HCT116 (cell line): Measurements from ENCODE around the gene PAPPA2. TPM values are rescaled to one million over a fixed set of nuclear protein-coding genes. Genes with fewer than 3 reads are reported as not detected.

Experiments used
- ATAC-seq: fragments of 200-7000 bp; cut with Tn5 transposase; 2 replicates; pipeline ENCODE4 v1.9.1; 2020; ENCODE audit warnings: mild to moderate bottlenecking, moderate library complexity
- BruUV-seq: library from RNA; stranded (reverse); fragments of 400-500 nt; replicated peaks from 2 replicates; lab custom pipeline; 2021; lab: Mats Ljungman, UMichigan
- CTCF ChIA-PET: fragments of 300-600 bp; sonication (Branson Sonifier 250); formaldehyde crosslinking; loops from one replicate; lab custom pipeline; 2021; ENCODE audit warnings: antibody characterized with exemption; lab: Charles Lee
- POLR2A ChIA-PET: fragments of 300-600, 350-600 bp; sonication (Branson Sonifier 250); formaldehyde crosslinking; loops from one replicate; lab custom pipeline; 2021; ENCODE audit warnings: antibody characterized with exemption; lab: Charles Lee
- RAD21 ChIA-PET, 2 experiments: fragments of 300-600 bp; sonication (Branson Sonifier 250); formaldehyde crosslinking; loops; one replicate each; lab custom pipeline; 2023; ENCODE audit warnings: low total read pairs in 2 of 2; ENCODE audit not compliant: uncharacterized antibody in 2 of 2, unreplicated experiment in 2 of 2, low non-redundant PET in 1 of 2; lab: Charles Lee
- DNase-seq: peaks from one replicate; pipeline ENCODE4 v3.0.0-alpha.2; 2010; ENCODE audit warnings: low read depth, low spot score
- H2AFZ ChIP-seq: fragments of 200-600 bp; shearing (Covaris generic), sonication (generic); 2 replicates; pipeline ENCODE4 v1.6.1; 2017; ENCODE audit warnings: low read depth, mixed run types, mixed read lengths, antibody characterized with exemption, low read length; ENCODE audit not compliant: poor library complexity, severe bottlenecking
- H3K27ac ChIP-seq: 2 replicates; pipeline ENCODE4 v1.5.1; 2012; ENCODE audit warnings: low read depth, low read length
- H3K27me3 ChIP-seq: fragments of 200-600 bp; sonication (generic); 2 replicates; pipeline ENCODE4 v1.6.1; 2016; ENCODE audit warnings: mixed run types, low read length, mixed read lengths; ENCODE audit not compliant: insufficient read depth
- H3K36me3 ChIP-seq, 2 experiments: fragments of 200-500 bp in 1 of 2; fragments of 200-600 bp in 1 of 2; sonication (Bioruptor generic) in 1 of 2; sonication (generic) in 1 of 2; 2 replicates each; pipeline versions ENCODE4 v1.5.1 to v1.6.1; 2014 to 2016; ENCODE audit warnings: low read length in 2 of 2, inconsistent platforms in 1 of 2, mixed read lengths in 1 of 2, mixed run types in 1 of 2; ENCODE audit not compliant: insufficient read depth in 2 of 2, control insufficient read depth in 1 of 2
- H3K4me1 ChIP-seq, 2 experiments: fragments of 200-600 bp in 1 of 2; sonication (generic) in 1 of 2; 2 replicates each; pipeline versions ENCODE4 v1.5.1 to v1.6.1; 2012 to 2017; ENCODE audit warnings: low read length in 2 of 2, inconsistent platforms in 1 of 2, mild to moderate bottlenecking in 1 of 2, mixed read lengths in 1 of 2, mixed run types in 1 of 2, moderate library complexity in 1 of 2; ENCODE audit not compliant: insufficient read depth in 2 of 2, control insufficient read depth in 1 of 2
- H3K4me2 ChIP-seq: fragments of 200-600 bp; sonication (generic); 2 replicates; pipeline ENCODE4 v1.6.1; 2017; ENCODE audit warnings: mixed run types, low read length, mixed read lengths
- H3K4me3 ChIP-seq, 2 experiments: fragments of 200-600 bp in 1 of 2; sonication (generic) in 1 of 2; replicated peaks in 1 of 2; 2 replicates each; pipeline ENCODE4 v1.5.1; 2011 to 2016; ENCODE audit warnings: low read length in 2 of 2, control low read depth in 1 of 2, low read depth in 1 of 2, mild to moderate bottlenecking in 1 of 2, mixed read lengths in 1 of 2, mixed run types in 1 of 2
- H3K79me2 ChIP-seq: fragments of 200-600 bp; sonication (generic); 2 replicates; pipeline ENCODE4 v1.6.1; 2017; ENCODE audit warnings: mild to moderate bottlenecking, mixed run types, low read length, moderate library complexity, mixed read lengths; ENCODE audit not compliant: insufficient read depth
- H3K9ac ChIP-seq: fragments of 200-600 bp; sonication (generic); 2 replicates; pipeline ENCODE4 v1.6.1; 2016; ENCODE audit warnings: low read length, mixed read lengths
- H3K9me2 ChIP-seq: fragments of 200-600 bp; sonication (generic), shearing (Covaris generic); 2 replicates; pipeline ENCODE4 v1.6.1; 2017; ENCODE audit warnings: mixed run types, mild to moderate bottlenecking, moderate library complexity; ENCODE audit not compliant: insufficient read depth
- H3K9me3 ChIP-seq, 2 experiments: fragments of 200-500 bp in 1 of 2; fragments of 200-600 bp in 1 of 2; sonication (Bioruptor generic) in 1 of 2; sonication (generic) in 1 of 2; 2 replicates each; pipeline ENCODE4 v1.6.1; 2014 to 2017; ENCODE audit warnings: low read length in 2 of 2, mixed read lengths in 2 of 2, inconsistent platforms in 1 of 2, low read depth in 1 of 2, mild to moderate bottlenecking in 1 of 2, mixed run types in 1 of 2, moderate library complexity in 1 of 2; ENCODE audit not compliant: control insufficient read depth in 1 of 2, insufficient read depth in 1 of 2
- H4K20me1 ChIP-seq: fragments of 200-600 bp; sonication (generic), shearing (Covaris generic); 2 replicates; pipeline ENCODE4 v1.6.1; 2017; ENCODE audit warnings: mixed run types, mild to moderate bottlenecking, moderate library complexity; ENCODE audit not compliant: insufficient read depth
- ATF3 ChIP-seq: IDR thresholded peaks from 2 replicates; pipeline ENCODE4 v1.6.1; 2012
- CEBPB ChIP-seq: IDR thresholded peaks from 2 replicates; pipeline ENCODE4 v1.6.1; 2012; ENCODE audit warnings: low read depth
- CTCF ChIP-seq, 3 experiments: fragments of 200-600 bp in 1 of 3; sonication (generic) in 1 of 3; IDR thresholded peaks in 2 of 3; conservative IDR thresholded peaks in 1 of 3; 2 replicates each; pipeline ENCODE4 v1.5.1; 2012 to 2017; ENCODE audit warnings: low read depth in 2 of 3, low read length in 2 of 3, antibody characterized with exemption in 1 of 3, borderline replicate concordance in 1 of 3, control low read depth in 1 of 3, mild to moderate bottlenecking in 1 of 3, mixed read lengths in 1 of 3, mixed run types in 1 of 3, moderate library complexity in 1 of 3; ENCODE audit not compliant: insufficient read depth in 1 of 3
- ELF1 ChIP-seq: IDR thresholded peaks from 2 replicates; pipeline ENCODE4 v1.6.1; 2012; ENCODE audit warnings: low read depth, borderline replicate concordance
- EZH2phosphoT487 ChIP-seq: fragments of 200-600 bp; IDR thresholded peaks from 2 replicates; pipeline ENCODE4 v1.6.1; 2018; ENCODE audit warnings: antibody characterized with exemption, borderline replicate concordance
- POLR2A ChIP-seq: IDR thresholded peaks from 2 replicates; pipeline ENCODE4 v1.7.0; 2011; ENCODE audit warnings: borderline replicate concordance; ENCODE audit not compliant: insufficient read depth, insufficient read length; ENCODE audit errors: extremely low read depth
- POLR2AphosphoS5 ChIP-seq: IDR thresholded peaks from 2 replicates; pipeline ENCODE4 v1.6.1; 2011; ENCODE audit warnings: mild to moderate bottlenecking, low read depth, low read length, moderate library complexity
- REST ChIP-seq: IDR thresholded peaks from 2 replicates; pipeline ENCODE4 v1.6.1; 2012; ENCODE audit warnings: low read depth
- SIN3A ChIP-seq: IDR thresholded peaks from 2 replicates; pipeline ENCODE4 v1.6.1; 2012; ENCODE audit warnings: low read depth
- SP1 ChIP-seq: IDR thresholded peaks from 2 replicates; pipeline ENCODE4 v1.6.1; 2012; ENCODE audit warnings: low read depth
- TCF7L2 ChIP-seq: IDR thresholded peaks from 2 replicates; pipeline ENCODE4 v1.7.0; 2011; ENCODE audit warnings: borderline replicate concordance, inconsistent platforms; ENCODE audit not compliant: insufficient read depth, insufficient read length; ENCODE audit errors: extremely low read depth
- ZFX ChIP-seq: fragments of 450-650 bp; IDR thresholded peaks from 2 replicates; pipeline ENCODE4 v1.6.1; 2017
- ZNF274 ChIP-seq: fragments of 200-500 bp; sonication (Bioruptor generic); IDR thresholded peaks from 2 replicates; pipeline ENCODE4 v1.6.1; 2014; ENCODE audit warnings: mild to moderate bottlenecking, low read depth, low read length, inconsistent platforms
- intact Hi-C: fragments of 100-400 bp; cut with micrococcal nuclease; formaldehyde crosslinking; loops from 2 replicates; pipeline ENCODE4 v1.10.0; 2022
- total RNA-seq: library from RNA; stranded (reverse); gene quantifications from one replicate; pipeline ENCODE4 v1.2.1, GENCODE V29; 2021; ENCODE audit not compliant: unreplicated experiment

PAPPA2 gene
- total RNA-seq, 1 experiment from 2014 or later = not detected

DNA sequence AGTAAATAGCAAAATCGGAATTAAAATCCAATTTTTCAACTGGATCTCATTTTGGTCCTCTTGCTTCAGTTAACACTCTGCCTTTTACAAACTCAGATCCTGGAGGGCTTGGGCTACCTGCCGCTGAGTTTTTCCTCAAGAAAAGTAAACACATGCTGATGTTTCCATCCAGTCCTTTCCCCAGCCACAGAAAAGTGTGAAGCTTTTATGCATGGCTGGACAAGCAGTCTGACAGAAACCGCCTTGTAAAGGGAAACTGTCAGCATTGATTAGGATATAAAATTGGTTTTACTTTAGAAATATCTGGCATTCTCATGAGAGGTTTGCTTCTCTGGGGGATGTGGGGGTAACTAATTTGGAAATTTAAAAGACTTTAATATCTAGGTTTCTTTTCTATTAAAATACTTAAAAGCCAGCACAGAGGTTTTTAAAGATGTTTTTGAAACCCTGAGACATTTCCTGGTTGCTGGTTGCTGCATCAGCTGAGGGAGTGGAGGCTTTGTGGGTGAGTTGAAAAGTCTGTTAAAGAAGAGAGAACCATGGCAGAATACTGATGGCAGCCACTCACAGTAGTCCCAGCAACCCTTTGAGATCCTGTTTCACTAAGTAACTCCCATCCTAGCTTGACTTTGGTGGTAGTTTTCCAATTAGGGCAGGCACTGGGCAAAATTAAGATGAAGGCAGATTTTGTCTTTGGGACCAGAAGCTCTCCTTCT, 238.3 kb downstream of the PAPPA2 start:
- Histone ChIP-seq H3K27ac (no peak overlapping the region), H3K4me2 (no peak overlapping the region), H2AFZ (no peak overlapping the region), H3K27me3 (peaks cover 14% of the 10 kb centered on the region), H3K4me3 (no peak overlapping the region), H3K79me2 (no peaks in the 10 kb centered on the region), H3K9me3 (no peaks in the 10 kb centered on the region), H3K4me1 (no peaks in the 10 kb centered on the region), H3K9ac (no peak overlapping the region), H3K9me2 (no peaks in the 10 kb centered on the region), H4K20me1 (no peaks in the 10 kb centered on the region), H3K36me3 (no peaks in the 10 kb centered on the region)
- ChIA-PET POLR2A (no interaction called here), RAD21 (no interaction called here), CTCF (interaction anchor here (0.9 kb wide), 1 partner anchor 10 kb away, joined by 3 read pairs; no protein-coding TSS in a partner anchor)
- DNase-seq (no peak), ATAC-seq (no peak)
- TF ChIP-seq SP1 (no peak), TCF7L2 (no peak), ZFX (no peak), CEBPB (no peak), EZH2phosphoT487 (no peak)
- intact Hi-C loops = no loop called here
- BruUV-seq = no TSS peak

GRCh38 chr1:176702901-176703300, 239.9 kb downstream of the PAPPA2 start:
- Histone ChIP-seq H3K4me3 (no peak overlapping the region), H3K9ac (no peak overlapping the region), H4K20me1 (no peaks in the 10 kb centered on the region), H2AFZ (no peak overlapping the region), H3K79me2 (no peaks in the 10 kb centered on the region), H3K9me2 (no peaks in the 10 kb centered on the region), H3K4me1 (no peaks in the 10 kb centered on the region), H3K9me3 (no peaks in the 10 kb centered on the region), H3K4me2 (no peak overlapping the region), H3K27ac (no peak overlapping the region), H3K36me3 (no peaks in the 10 kb centered on the region), H3K27me3 (peaks cover 14% of the 10 kb centered on the region)
- ATAC-seq (no peak), DNase-seq (no peak)
- ChIA-PET RAD21 (no interaction called here), POLR2A (no interaction called here), CTCF (no interaction called here)
- BruUV-seq = no TSS peak
- intact Hi-C loops = no loop called here
- TF ChIP-seq ZNF274 (no peak), REST (no peak), POLR2AphosphoS5 (no peak), ELF1 (no peak), POLR2A (no peak), CTCF (IDR thresholded peaks at IDR 0.05 in 2 of 3, conservative IDR thresholded peaks at IDR 0.05 in 1 of 3; ENCODE audit: borderline replicate concordance in 1 of 3, insufficient read depth in 1 of 3, low read depth in 2 of 3, low read length in 2 of 3) (no peak), SIN3A (no peak), TCF7L2 (no peak), ATF3 (no peak)
